A375 (cell line): ENCODE measurements around the gene ZNF701. TPM values are rescaled to one million over a fixed set of nuclear protein-coding genes. Genes with fewer than 3 reads are reported as not detected.

Experiments used
- small RNA-seq: library from RNA; depleted of rRNA; stranded (forward); fragments of <200 nt; gene quantifications from one replicate; pipeline ENCODE3, GENCODE V24; 2014
- total RNA-seq: library from RNA; depleted of rRNA; stranded (reverse); fragments of >200 nt; shearing (Covaris generic); gene quantifications from 2 replicates; pipeline ENCODE4 v1.2.3, GENCODE V29; 2014; rRNA removed

Gene ZNF701
- 5.5 and 6.3 TPM in 2 replicates for total RNA-seq

DNA sequence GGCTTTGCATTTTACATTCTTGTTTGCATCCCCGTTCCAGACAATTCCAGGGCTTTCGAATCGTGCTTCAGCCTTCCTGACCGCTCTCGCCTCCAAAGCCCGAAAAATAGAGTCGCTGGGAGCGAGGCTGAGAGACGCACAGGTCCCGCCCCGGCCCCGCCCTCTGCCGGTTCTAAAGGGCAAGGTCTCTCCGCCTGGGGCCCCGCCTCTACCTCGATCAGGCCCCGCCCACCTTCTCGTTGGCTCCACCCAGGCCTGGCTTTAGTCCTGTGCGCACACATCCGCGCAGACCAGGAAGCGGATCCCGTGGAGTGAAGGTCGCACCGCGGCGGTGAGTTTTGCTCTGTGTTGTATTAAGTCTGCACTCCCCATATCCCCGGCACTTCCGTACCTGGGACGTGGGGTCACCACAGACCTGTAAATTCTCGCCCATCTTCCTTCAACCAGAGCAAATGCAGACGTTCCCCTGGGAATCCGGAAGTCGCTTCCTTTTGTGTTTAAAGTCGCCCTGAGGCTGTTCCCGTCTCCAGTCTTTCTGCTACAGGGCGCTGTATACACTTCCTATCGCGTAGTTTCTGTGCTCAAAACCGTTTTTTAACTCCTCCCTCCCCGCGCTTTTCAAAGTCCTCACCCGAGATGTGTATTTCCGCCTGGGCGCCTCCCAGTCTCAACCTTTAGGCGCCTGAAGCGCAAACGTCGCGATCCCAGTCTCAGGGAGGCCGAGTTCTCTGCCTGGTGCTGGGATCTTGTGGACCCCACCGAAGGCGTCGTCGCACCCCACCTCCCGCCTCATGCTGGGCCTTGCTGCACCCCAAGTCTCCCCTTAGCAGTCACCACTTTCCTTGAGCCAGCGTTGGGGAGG, at the start of gene ZNF701:
Gene ZNF701 (plus strand): TSS at position 288 of the 862 bp plus-strand sequence. CDS start 3,861 bp downstream, outside the sequence.

GRCh38 chr19:52527134-52527955, 42.7 kb upstream of the ZNF701 start, which contains the start of gene ZNF808:
TSS of gene ZNF808 (plus strand) at chr19:52527668. CDS start at chr19:52543285, 15,617 bp downstream.

Small RNAs within 50 kb of the gene (small RNA-seq; reads per million reads assigned to genes)
- not detected for gene RPL39P34

Other genes with a start within 250 kb of the ZNF701 start
- not detected in 2 replicates for gene ZNF610, start 234.0 kb upstream of the ZNF701 start, total RNA-seq
- 12.2 and 19.0 TPM in 2 replicates for gene ZNF880, start 200.4 kb upstream of the ZNF701 start, total RNA-seq
- gene ZNF528, start 172.4 kb upstream of the ZNF701 start, total RNA-seq, result 9.3 and 15.6 TPM in 2 replicates
- not detected in 2 replicates for gene ZNF534, start 141.1 kb upstream of the ZNF701 start, total RNA-seq
- 0.53 and 0.98 TPM in 2 replicates for gene ZNF578, start 116.7 kb upstream of the ZNF701 start, total RNA-seq
- 10.9 TPM in 2 replicates for gene ZNF808, start 42.6 kb upstream of the ZNF701 start, total RNA-seq
- 29.2 and 33.8 TPM in 2 replicates for gene ZNF83, start 68.1 kb downstream of the ZNF701 start, total RNA-seq
- 4.7 and 7.4 TPM in 2 replicates for gene ZNF611, start 164.8 kb downstream of the ZNF701 start, total RNA-seq
- 2.0 and 3.9 TPM in 2 replicates for gene ZNF600, start 216.5 kb downstream of the ZNF701 start, total RNA-seq